ENCODE measurements around the gene TMCO6.
"Not testable (repeated sequence)": the region's sequence is repeated elsewhere in the genome, so short reads cannot be mapped to it uniquely, and the experiment has no call there.

The TMCO6 gene

DNA sequence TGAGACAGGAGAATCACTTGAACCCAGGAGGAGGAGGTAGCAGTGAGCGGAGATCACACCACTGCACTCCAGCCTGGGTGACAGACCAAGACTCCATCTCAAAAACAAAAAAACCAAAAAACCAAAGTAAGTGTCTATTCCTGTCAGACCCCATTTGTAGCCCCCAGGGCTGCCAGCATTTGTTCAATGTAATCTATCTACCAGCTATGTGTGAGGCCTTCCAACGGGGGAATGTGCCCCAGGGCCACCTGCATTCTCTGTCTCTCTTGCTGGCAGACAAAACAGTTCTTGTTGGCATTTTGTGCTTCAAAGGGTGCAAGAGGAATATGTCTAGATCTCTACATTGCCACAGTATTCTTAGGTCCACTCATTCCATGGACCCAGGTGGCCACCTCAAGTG lies 40.4 kb upstream of the TMCO6 start:
- H3K4me3 ChIP-seq (replicated peaks; ENCODE audit: low read depth, low read length): no peak overlapping the region
- TF ChIP-seq, protein P1, sequence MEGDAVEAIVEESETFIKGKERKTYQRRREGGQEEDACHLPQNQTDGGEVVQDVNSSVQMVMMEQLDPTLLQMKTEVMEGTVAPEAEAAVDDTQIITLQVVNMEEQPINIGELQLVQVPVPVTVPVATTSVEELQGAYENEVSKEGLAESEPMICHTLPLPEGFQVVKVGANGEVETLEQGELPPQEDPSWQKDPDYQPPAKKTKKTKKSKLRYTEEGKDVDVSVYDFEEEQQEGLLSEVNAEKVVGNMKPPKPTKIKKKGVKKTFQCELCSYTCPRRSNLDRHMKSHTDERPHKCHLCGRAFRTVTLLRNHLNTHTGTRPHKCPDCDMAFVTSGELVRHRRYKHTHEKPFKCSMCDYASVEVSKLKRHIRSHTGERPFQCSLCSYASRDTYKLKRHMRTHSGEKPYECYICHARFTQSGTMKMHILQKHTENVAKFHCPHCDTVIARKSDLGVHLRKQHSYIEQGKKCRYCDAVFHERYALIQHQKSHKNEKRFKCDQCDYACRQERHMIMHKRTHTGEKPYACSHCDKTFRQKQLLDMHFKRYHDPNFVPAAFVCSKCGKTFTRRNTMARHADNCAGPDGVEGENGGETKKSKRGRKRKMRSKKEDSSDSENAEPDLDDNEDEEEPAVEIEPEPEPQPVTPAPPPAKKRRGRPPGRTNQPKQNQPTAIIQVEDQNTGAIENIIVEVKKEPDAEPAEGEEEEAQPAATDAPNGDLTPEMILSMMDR (IDR thresholded peaks at IDR 0.05; ENCODE audit: low read length, missing control alignments): no peak
- DNase-seq (ENCODE audit: low read depth): no peak

- TF ChIP-seq, protein P1 (IDR thresholded peaks at IDR 0.05; ENCODE audit: low read length, missing control alignments): no peak
Measured at GRCh38 chr5:140600096-140600495, 39.2 kb upstream of the TMCO6 start.

GRCh38 chr5:140602147-140602546 lies 37.1 kb upstream of the TMCO6 start:
- TF ChIP-seq, protein P1 (IDR thresholded peaks at IDR 0.05; ENCODE audit: low read length, missing control alignments): no peak
- DNase-seq (ENCODE audit: low read depth): no peak
- H3K4me3 ChIP-seq (replicated peaks; ENCODE audit: low read depth, low read length): no peak overlapping the region

More at GRCh38 chr5:140600096-140600495, 39.2 kb upstream of the TMCO6 start:
- DNase-seq (ENCODE audit: low read depth): no peak
- no peak overlapping the region for H3K4me3 ChIP-seq (replicated peaks; ENCODE audit: low read depth, low read length)

DNA sequence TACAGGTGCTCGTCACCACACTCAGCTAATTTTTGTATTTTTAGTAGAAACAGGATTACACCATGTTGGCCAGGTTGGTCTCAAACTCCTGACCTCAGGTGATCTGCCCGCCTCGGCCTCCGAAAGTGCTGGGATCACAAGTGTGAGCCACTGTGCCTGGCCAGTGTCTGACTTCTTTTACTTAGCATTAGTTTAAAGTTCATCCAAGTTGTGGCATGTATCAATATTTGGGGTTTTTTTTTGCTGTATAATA lies 35.9 kb upstream of the TMCO6 start:
- H3K4me3 ChIP-seq (replicated peaks; ENCODE audit: low read depth, low read length); DNase-seq (ENCODE audit: low read depth): not testable (repeated sequence)

DNA sequence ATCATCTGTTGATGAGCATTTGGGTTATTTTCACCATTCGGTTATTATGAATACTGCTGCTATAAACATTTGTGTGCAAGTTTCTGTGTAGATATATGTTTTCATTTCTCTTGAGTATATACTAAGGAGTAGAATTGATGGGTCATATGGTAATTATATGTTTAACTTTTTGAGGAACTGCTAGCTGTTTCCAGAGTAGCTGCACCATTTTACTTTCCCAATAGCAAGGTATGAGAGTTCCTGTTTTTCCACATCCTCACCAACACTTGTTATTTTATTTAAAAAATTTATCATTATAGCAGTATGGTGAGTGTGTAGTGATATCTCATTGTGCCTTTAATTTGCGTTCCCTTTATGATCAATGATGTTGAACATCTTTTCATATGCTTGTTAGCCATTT lies 35.5 kb upstream of the TMCO6 start:
- H3K4me3 ChIP-seq (replicated peaks; ENCODE audit: low read depth, low read length): no peak overlapping the region
- TF ChIP-seq, protein P1 (IDR thresholded peaks at IDR 0.05; ENCODE audit: low read length, missing control alignments): no peak
- DNase-seq (ENCODE audit: low read depth): no peak

- no peak for DNase-seq (ENCODE audit: low read depth)
- TF ChIP-seq, protein P1 (IDR thresholded peaks at IDR 0.05; ENCODE audit: low read length, missing control alignments): no peak
- no peak overlapping the region for H3K4me3 ChIP-seq (replicated peaks; ENCODE audit: low read depth, low read length)
Measured at GRCh38 chr5:140605879-140606278, 33.4 kb upstream of the TMCO6 start.

DNA sequence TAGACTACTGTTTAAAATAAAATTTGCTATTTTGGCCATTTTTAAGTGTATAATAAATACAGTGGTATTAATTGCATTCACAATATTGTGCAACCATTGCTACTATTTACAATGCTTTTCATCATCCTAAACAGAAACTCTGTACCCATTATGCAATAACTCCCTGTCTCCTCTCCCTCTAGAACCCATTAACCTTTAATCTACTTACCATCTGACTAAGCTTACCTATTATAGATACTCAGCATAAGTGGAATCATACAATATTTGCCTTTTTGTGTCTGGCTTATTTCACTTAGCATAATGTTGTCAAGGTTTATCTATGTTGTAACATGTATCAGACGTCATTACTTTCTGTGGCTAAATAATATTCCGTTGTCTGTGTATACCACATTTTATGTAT lies 32.2 kb upstream of the TMCO6 start:
- H3K4me3 ChIP-seq (replicated peaks; ENCODE audit: low read depth, low read length): no peak overlapping the region
- TF ChIP-seq, protein P1 (IDR thresholded peaks at IDR 0.05; ENCODE audit: low read length, missing control alignments): no peak
- no peak for DNase-seq (ENCODE audit: low read depth)

- TF ChIP-seq, protein P1 (IDR thresholded peaks at IDR 0.05; ENCODE audit: low read length, missing control alignments): no peak
- DNase-seq (ENCODE audit: low read depth): no peak
- no peak overlapping the region for H3K4me3 ChIP-seq (replicated peaks; ENCODE audit: low read depth, low read length)
Measured at GRCh38 chr5:140608722-140609121, 30.5 kb upstream of the TMCO6 start.

Data from fibroblast of pulmonary artery (primary cell).